Neural cell (in vitro differentiated cells): Measurements from ENCODE around the gene IRF9.

Source experiments
- CTCF ChIP-seq: fragments of 450-650 bp; IDR thresholded peaks from 2 replicates; pipeline ENCODE4 v1.5.1; 2014; ENCODE audit warnings: antibody characterized with exemption, mild to moderate bottlenecking, moderate library complexity; ENCODE audit not compliant: poor library complexity, severe bottlenecking
- REST ChIP-seq: IDR thresholded peaks from 2 replicates; pipeline ENCODE4 v1.6.1; 2012; ENCODE audit warnings: borderline replicate concordance
- SMC3 ChIP-seq: fragments of 450-650 bp; conservative IDR thresholded peaks from 2 replicates; pipeline ENCODE4 v1.6.1; 2014; ENCODE audit warnings: antibody characterized with exemption, mild to moderate bottlenecking, moderate library complexity; ENCODE audit not compliant: poor library complexity

- TF ChIP-seq REST (no peak), CTCF (no peak), SMC3 (no peak)
Measured at GRCh38 chr14:24150567-24150966, 10.5 kb upstream of the IRF9 start.
